T1000 (cell line): ENCODE measurements around the gene FBXL2.
A peak's percentile ranks its signal among the peaks of the same experiment; 100 is the strongest.
"Not testable (repeated sequence)": the region's sequence is repeated elsewhere in the genome, so short reads cannot be mapped to it uniquely, and the experiment has no call there.

Experiments used
- DNase-seq: peaks from one replicate; lab custom pipeline; 2025; ENCODE audit warnings: mixed read lengths; lab: John Stamatoyannopoulos, UW

The FBXL2 gene

DNA sequence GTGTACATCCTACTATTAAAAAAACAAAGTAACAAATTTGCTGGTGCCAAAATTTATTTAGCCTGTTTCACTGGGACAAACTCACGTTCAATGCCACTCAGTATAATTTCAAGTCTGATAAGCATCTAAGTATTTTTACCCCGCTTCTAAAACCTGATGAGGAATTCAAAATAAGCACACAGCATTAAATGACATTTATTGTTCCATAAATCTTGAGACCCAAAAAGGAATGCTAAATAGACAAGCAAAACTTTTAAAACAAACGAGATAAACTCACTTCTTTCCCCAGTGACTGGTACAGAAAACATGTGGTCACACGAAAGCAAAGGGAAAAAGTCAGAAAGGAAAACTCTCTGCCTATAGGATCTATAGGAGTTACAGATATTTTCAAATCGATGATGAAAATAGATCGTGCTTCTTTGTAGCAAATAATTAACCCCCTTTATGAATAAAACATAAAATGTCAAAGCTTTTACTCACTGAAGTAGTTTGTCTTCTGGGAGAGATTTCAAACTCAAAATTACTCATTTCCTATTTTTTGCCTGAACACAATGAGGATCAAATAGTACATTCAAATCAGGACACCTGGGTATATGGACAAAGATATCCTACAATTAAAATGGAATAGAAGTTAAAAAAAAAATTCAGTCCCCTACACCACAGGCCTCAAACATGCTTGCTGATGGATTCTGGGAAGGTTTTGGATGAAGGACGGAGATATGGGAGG lies 111.3 kb downstream of the FBXL2 start:
- DNase-seq: no peak

DNA sequence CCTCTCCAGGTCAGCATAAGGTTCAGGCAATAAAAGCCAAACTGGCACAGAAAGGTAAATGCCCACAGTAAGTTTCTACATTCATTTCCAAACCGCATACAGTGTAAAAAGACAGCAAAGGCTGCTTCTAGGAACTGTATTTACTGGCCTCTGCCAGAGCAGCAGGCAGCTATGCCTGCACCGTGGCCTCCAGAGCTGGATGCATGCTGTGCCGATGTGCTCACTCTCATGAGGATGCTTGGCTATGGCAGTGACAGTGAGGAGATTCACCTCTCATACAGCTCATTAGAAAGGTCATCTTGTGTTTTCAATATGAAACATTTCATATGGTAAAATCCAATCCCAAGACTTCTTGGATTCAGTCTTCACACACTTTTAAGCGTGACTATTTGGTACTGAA lies 112.7 kb downstream of the FBXL2 start:
- DNase-seq: no peak

DNA sequence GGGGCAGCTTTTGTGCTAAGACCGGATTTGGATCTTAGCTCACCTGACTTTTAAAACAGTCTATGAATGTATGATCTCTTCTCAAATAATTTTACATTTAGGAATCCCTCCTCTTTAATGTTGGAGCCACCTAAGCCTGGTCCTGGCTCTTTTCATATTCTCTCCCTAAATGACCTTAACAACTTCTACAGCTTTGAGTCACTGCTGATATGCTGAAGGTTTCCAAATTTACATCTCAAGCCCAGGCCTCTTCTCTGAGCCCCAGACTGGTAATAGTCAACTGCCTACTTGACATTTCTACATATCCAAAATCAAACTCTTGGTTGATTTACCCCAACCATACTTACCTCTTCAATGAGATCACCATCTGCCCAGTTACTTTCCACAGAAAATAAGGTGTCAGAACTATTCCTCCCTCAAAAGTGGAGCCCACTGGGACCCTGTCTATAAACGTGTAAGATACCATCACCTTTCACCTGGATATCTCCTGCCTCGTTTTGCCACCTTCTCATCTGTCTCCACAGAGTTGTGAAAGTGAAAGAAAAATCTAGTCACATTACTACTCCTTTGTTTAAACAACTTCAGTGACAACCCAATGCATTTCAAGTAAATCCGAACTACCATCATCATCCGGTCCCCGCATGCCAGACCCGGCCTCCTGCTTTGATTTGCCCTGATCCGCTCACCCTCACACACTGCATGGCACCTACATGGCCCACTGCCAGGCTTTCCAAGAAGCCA lies 114.2 kb downstream of the FBXL2 start:
- no peak for DNase-seq

DNA sequence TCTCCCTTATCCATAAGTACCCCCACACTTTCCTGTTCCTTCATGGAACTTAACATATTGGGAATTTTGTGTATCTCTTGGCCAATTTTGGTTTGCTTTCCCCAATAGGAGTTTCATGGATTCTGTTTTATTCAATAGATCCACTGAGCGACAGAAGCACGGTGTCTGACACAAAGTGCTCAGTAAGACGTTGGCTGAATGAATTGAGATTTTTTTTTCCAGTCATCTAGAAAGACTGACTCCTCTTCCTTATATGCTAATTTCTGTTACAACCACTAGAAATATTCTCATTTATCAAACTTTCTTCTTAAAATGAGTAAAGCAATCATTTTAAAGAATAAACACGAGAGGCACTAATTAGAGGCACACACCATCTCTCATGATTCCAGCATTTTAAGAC lies 114.9 kb downstream of the FBXL2 start:
- DNase-seq: no peak

DNA sequence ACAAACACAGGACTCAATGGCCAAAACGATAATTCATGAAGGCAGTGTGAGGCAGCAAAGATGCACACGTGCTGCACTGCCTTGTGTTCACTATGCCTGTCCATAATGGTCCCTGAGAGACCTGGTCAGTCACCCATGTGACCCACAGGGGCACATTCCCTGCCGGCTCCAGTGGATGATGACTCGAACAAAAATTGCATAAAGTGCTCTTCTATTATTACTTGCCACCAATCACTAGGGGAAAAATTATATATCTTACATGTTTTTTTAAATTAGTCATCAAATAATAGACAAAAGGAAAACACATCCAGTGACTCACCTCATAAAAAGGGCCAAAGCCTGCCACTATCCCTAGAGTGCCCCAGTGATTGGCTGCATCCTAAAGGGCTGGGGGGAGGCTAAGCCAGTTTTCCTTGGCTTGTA lies 115.5 kb downstream of the FBXL2 start:
- peak; percentile 85 for DNase-seq

DNA sequence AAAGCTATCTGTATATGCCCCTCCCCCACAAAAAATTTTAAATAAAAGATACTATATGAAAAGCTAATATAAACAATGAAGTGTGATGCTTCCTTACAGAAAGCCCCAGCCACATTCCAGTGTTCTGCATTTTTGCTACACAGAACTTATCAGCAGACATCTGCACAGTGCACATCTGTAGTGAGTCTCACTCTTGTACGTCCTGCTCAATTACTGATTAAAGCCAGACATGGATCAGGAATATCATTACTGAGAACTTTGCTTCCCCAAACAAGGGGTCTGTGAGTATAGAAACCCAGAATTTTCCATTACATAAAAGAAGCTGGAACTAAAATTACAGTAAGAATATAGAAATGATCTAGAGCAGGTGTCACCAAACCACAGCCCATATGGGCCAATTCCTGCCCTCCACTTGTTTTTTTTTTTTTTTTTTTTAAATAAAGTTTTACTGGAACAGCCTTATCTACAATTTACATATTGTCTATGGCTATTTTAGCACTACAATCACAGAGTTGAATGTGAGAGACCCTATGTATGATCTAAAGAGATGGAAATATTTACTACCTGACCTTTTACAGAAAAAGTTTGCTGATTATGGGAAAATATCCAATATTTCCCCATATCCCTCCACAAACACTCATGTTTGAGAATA lies 117.3 kb downstream of the FBXL2 start:
- no peak for DNase-seq

DNA sequence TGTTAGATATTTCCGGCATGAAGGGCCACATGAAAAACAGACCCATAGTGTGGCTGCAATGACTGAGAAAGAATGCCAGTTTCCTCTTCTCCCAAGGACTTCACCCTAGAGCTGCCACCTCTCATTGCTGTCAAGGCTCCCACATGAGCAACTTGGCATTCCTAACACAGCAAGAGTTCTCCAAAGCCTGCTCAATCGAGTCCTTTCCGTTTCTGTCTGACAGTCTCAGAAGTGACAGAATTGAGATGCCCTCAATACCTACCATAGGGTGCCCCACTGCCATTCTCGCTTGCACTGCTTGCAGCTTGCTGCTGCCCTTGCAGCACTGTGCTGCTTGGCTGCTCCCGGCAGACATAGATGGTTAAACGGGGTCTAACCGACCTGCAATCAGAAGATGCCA lies 118.7 kb downstream of the FBXL2 start:
- DNase-seq: no peak

DNA sequence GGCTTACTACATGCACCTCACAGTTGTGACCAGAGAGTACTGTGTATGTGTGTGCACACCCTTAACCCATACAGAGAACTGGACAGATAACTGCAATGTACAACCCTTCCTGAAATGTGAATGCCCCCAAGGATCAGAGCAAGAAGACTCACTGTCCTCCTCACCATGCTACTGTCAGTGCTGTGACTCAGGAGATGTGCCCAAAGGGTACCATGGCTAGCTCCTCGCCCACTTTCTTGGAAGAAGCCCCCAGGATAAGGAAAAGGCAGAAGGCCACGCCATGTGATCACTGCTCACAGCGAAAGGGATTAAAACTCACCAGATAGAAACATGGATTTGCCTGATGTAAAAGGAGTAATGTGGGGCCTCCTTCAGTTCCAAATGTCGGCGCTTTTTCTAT lies 121.2 kb downstream of the FBXL2 start:
- no peak for DNase-seq

DNA sequence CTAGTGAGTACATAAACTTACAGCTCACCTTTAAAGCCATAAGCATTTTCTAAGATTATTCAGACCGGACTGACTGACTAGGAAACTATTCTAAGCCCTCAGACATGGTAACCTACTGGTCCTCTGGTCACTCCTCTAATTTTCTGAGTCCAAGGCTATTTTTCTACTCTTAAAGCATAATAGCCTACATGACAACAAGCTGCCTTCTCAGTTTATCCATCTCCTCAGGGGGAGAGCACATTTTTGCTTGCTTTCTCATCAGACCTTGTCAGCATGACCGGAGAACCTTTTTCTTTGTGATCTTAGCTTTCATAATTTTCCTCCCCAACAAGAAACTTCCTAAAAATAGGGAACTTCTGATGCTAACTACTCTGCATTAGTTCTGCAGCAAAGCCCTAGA lies 124.5 kb downstream of the FBXL2 start:
- no peak for DNase-seq

DNA sequence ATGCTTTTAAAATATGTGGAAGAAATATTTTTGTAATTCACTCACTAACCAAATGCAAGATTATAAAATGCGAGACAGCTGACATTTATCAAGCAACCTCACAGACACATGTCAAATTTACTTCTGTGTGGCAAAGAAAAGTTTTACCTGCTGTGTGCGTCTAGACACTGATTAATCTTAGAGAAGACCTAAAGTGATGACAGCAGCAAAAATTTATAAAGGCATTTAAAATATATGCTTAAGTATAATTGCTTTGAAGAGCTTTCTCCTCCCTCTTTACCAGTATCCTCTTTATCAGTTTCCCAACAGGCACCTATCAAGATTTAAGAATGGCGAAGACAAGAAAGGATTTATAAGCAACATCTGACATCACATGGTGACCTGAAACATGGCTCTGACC lies 125.7 kb downstream of the FBXL2 start:
- no peak for DNase-seq

DNA sequence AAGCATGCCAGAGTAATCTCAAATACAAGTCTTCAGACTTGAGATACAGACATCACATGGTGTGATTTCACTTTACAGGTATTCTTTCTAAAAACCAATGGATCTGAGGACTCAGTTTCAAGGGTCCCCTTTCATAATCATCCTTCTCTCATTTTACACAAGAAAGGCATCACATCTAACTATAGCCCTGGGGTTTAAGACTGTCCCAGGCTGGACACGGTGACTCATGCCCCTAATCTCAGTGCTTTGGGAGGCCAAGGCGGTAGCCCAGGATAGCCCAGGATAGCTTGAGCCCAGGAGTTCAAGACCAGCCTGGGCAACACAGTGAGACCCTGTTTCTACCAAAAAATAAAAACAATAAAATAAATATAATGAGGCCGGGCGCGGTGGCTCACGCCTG lies 126.5 kb downstream of the FBXL2 start:
- no peak for DNase-seq

DNA sequence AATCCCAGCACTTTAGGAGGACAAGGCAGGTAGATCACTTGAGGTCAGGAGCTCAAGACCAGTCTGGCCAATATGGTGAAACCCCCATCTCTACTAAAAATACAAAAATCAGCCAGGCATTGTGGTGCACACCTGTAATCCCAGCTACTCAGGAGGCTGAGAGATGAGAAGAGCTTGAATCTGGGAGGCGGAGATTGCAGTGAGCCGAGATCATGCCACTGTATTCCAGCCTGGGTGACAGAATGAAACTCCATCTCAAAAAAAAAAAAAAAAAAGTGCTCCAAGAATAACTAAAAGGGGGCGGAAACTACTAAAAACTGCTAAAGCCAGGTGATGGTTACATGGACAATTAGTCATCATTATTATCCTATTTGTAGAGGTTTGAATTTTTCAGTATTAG lies 133.6 kb downstream of the FBXL2 start:
- DNase-seq: not testable (repeated sequence)

DNA sequence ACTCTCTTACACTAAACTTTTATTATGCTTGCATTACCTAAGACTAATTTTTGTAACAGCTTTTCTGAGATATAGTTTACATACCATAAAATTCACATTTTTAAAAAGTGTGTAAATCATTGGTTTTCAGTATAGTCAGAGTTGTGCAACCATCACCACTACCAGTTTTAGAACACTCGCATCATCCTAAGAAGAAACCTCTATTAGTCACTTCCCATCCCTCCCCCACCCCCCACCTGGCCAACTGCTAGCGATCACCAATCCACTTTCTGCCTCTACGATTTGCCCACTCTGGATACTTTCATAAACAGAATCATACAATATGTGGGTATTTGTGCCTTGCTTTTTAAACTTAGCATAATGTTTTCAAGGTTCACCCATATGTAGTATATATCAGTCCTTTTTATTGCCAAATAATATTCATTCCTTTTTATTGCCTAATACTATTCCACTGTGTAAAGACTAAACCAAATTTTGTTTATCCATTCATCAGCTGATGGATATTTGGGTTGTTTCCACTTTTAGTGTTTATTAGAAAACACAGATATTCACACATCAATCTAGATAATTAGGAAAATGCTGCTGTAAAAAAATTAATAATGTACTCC lies 139.9 kb downstream of the FBXL2 start:
- DNase-seq: no peak

DNA sequence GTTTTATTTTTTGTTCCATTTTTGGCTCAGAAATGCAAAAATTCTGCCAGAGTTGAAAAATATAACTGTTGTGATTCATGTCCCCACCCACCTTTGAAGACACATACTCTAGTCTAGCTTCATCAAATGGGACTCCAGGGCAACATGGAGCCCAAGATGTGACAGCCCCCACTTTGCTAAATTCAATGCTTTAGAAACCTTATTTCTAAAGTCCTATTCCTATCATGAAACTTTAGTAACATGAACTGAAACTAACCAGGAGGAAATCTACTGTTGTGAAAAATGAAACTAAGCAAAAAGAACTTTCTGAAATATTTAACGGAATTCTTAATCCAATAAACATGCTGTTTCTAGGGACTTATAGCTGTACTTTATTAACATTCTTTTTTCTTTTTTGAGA lies 142.7 kb downstream of the FBXL2 start:
- no peak for DNase-seq

DNA sequence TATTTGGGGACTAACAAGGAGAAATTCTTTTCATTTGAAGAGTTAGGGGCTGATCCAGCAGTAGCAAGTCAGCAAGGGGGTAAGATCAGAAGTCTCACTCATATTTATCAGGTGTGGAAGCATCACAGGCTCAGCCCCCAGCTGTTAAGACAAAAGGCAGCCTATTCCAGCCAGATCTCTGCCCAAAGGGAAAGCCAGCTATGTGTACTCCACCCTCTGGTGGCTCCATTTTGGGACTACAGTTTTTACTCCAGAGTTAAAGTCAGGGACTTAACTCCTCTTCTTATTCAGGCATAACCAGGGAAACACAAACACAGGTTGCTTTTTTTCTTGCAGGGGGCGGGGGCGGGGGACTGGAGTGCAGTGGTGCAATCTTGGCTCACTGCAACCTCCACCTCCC lies 143.7 kb downstream of the FBXL2 start:
- no peak for DNase-seq

DNA sequence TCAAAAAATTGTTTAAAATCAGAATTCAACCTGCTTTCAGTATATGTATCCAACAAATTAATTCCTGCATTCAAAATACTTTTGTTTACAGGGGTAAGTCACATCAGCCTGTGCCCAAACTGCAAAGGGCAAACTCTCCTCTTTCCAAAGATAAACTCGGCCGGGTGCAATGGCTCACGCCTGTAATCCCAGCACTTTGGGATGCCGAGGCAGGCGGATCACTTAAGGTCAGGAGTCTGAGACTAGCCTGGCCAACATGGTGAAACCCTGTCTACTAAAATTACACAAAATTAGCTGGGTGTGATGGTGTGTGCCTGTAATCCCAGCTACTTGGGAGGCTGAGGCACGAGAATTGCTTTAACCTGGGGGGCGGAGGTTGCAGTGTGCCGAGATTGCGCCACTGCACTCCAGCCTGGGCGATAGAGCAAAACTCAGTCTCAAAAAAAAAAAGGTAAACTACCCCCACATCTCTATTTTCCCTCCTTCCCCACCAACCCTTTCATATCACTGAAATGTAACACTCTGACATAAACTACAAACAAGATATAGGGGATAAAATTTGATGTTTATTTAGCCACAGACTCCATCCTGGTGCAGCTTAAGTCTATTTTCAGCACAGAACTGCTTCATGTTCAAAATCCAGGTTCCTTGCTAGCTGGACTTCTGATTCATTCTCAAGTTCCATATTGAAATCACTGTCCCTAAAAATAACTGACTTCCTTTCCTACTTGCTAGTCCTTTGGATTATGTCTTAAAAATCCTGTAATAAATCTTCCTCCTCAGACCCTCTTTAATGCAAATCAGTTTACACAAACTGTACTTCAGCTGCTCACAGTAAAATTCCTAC lies 147.6 kb downstream of the FBXL2 start:
- no peak for DNase-seq

DNA sequence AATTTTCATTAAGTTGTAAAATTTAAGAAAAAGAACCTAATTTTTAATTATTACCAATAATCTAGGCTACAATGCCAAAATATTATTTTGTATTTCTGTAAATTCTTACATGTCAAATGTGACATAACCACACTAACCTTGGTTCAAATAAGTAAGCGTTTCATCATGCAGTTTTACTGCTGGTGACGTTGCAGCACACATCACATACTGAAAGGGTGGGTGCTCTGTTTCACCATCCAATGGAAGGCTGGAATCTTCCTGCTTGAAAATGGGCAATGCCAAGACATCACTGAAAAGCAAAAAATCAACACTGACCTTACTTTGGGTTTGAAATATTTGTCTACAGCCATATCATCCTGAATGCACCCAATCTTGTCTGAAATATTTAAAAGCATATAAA lies 148.2 kb downstream of the FBXL2 start:
- DNase-seq: no peak

DNA sequence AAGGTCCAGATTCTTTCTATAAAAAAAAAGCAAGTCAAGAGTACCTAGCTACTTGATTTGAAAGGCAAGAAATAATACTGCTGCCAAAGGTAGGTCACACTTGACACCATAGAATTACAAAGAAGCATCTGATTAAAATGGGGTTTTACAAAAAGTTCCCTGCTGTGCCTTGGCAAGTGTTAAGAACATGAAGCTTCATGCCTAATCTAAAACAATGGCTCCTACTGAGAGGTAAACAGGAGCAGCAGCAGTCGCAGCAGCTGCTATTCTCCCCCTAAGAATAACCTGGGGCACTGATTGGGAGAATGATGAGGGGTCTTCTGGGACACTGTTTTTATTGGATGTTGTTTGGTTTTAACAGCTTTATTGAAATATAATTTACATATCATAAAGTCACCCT lies 148.8 kb downstream of the FBXL2 start:
- no peak for DNase-seq

DNA sequence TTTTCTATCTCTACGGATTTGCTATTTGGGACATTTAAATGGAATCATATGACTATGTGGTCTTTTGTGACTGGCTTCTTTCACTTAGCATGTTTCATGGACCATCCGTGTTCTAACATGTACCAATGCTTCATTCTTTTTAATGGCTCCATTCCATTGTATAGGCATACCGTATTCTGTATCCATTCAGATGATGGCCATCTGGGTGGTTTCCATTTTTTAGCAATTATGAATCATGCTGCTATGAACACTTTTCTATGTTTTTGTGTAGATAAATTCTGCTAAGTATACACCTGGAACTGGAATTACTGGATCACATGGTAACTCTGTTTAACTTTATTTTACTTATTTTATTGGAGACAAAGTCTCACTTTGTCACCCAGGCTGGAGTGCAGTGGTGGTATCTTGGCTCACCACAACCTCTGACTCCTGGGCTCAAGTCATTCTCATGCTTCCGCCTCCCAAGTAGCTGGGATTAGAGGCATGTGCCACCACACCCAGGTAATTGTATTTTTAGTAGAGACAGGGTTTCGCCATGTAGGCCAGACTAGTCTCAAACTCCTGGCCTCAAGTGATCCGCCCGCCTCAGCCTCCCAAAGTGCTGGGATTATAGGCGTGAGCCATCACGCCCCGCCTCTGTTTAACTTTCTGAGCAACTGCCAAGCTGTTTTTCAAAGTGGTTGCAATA lies 149.5 kb downstream of the FBXL2 start:
- DNase-seq: no peak

DNA sequence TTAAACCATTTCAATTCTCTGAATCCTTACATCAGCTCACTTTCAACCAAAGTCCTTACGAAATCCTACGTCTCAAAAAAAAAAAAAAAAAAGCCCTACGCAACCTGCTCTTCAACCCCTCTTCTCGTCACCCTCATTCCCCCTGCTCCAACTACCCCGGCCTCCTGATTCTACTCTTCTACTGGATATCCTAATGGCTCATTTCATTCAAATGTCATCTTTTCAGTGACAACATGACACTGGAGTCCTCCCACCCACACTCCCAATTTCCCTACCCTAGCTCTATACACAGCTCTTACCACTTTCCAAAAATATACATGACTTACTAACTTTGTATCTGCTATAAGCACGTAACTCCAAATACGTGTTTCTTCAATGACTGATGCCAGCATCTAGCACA lies 151.5 kb downstream of the FBXL2 start:
- DNase-seq: no peak

DNA sequence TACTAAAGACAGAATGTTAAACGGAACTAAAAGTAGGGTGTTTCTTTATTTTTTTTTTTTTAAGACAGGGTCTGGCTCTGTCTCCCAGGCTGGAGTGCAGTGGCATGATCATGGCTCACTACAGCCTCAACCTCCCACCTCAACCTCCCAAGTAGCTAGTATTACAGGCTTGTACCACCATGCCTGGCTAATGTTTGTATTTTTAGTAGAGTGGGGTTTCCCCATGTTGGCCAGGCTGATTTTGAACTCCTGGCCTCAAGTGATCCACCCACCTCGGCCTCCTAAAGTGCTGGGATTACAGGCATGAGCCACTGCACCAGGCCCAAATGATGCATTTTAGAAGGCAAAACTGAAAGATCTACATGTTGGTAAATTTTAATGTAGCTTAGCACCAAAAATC lies 152.1 kb downstream of the FBXL2 start:
- DNase-seq: not testable (repeated sequence)
